SKM-1 (cell line): ENCODE data around the gene PXN.
"Not testable (repeated sequence)": the region's sequence is repeated elsewhere in the genome, so short reads cannot be mapped to it uniquely, and the experiment has no call there.

Experiments
- DNase-seq: peaks from one replicate; lab custom pipeline; 2025; ENCODE audit not compliant: unreplicated experiment; lab: John Stamatoyannopoulos, UW

The PXN gene

GRCh38 chr12:120211904-120212283 lies 53.6 kb downstream of the PXN start:
- no peak for DNase-seq

- DNase-seq = no peak
These were observed 54.2 kb downstream of the PXN start for GRCh38 chr12:120211243-120211903.

- DNase-seq = no peak
These were observed 55.7 kb downstream of the PXN start for GRCh38 chr12:120209851-120210250.

- no peak for DNase-seq
These were observed 58.3 kb downstream of the PXN start for GRCh38 chr12:120207227-120207626.

GRCh38 chr12:120206781-120207180 lies 58.7 kb downstream of the PXN start:
- not testable (repeated sequence) for DNase-seq

- no peak for DNase-seq
These were observed 59.3 kb downstream of the PXN start for GRCh38 chr12:120206228-120206627.

- DNase-seq = no peak
These were observed 61.4 kb downstream of the PXN start for GRCh38 chr12:120204171-120204570.

GRCh38 chr12:120200364-120200800 lies 65.1 kb downstream of the PXN start:
- DNase-seq = no peak

GRCh38 chr12:120199595-120200306 lies 65.8 kb downstream of the PXN start:
- no peak for DNase-seq

GRCh38 chr12:120199025-120199424 lies 66.5 kb downstream of the PXN start:
- DNase-seq = no peak

GRCh38 chr12:120197542-120197887 lies 68.0 kb downstream of the PXN start:
- DNase-seq = no peak

GRCh38 chr12:120196817-120197541 lies 68.6 kb downstream of the PXN start:
- DNase-seq = not testable (repeated sequence)

GRCh38 chr12:120196363-120196762 lies 69.2 kb downstream of the PXN start:
- DNase-seq = no peak

GRCh38 chr12:120194534-120195395 lies 70.8 kb downstream of the PXN start, which contains the start of gene GCN1:
GCN1 (minus strand) TSS chr12:120194715; CDS start chr12:120194697, 18 bp downstream.
- no peak for DNase-seq

- DNase-seq = no peak
These were observed 71.3 kb downstream of the PXN start for GRCh38 chr12:120194226-120194533.

- not testable (repeated sequence) for DNase-seq
These were observed 72.2 kb downstream of the PXN start for GRCh38 chr12:120193286-120193685.

- no peak for DNase-seq
These were observed 74.5 kb downstream of the PXN start for GRCh38 chr12:120190985-120191480.

- no peak for DNase-seq
These were observed 75.1 kb downstream of the PXN start for GRCh38 chr12:120190386-120190785.

GRCh38 chr12:120186654-120187053 lies 78.9 kb downstream of the PXN start:
- DNase-seq = no peak

GRCh38 chr12:120183211-120183631 lies 82.3 kb downstream of the PXN start:
- no peak for DNase-seq
